Fibroblast of lung (primary cell): ENCODE measurements around the gene HEG1.

Experiments
- CTCF ChIP-seq, 2 donors: IDR thresholded peaks in 1 of 2; conservative IDR thresholded peaks in 1 of 2; 1 replicate in 1 of 2; 2 replicates in 1 of 2; pipeline ENCODE4 v1.5.1; 2011 to 2012; ENCODE audit warnings: low read length in 2 of 2, control low read depth in 1 of 2, inconsistent platforms in 1 of 2, low read depth in 1 of 2, mild to moderate bottlenecking in 1 of 2
- EZH2 ChIP-seq: IDR thresholded peaks from 2 replicates; pipeline ENCODE4 v1.5.1; 2012; ENCODE audit warnings: low read length, control low read depth, mild to moderate bottlenecking; ENCODE audit errors: missing control alignments

DNA sequence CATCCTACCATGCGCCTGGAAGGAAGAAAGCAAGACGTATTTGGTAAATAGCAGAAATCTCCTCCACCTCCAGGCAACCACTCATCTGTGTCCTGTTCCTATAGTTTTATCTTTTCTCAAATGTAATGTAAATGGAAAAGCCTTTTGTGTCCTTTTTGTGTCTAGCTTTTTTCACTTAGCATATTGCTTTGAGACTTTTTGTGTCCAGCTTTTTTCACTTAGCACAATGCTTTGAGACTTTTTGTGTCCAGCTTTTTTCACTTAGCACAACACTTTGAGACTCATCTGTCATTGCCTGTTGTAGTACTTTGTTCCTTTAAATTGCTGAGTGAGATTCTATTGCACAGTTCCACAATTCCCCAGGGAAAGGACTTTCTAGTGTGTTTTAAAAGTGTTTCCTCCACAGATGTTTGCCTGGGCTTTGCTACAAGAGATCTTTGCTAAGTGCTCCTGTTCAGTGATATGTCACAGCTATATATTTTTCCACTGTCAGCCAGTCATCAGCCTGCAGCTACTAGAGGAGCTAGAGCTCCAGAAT is 93.3 kb downstream of the HEG1 start:
- no peak for TF ChIP-seq CTCF (conservative IDR thresholded peaks at IDR 0.05 in 1 of 2, IDR thresholded peaks at IDR 0.05 in 1 of 2; ENCODE audit: low read depth in 1 of 2, low read length in 2 of 2)
- TF ChIP-seq EZH2 = no peak
